ENCODE measurements around the gene ALOX5AP. TPM values are rescaled to one million over a fixed set of nuclear protein-coding genes. Genes with fewer than 3 reads are reported as not detected.

ALOX5AP gene
- total and polyA plus RNA-seq, 7 donors, result 2.5 to 12.2 (median 5.2) TPM

- ATAC-seq (no peak), DNase-seq (no peak)
- no peaks in the 10 kb centered on the region for H3K4me1 ChIP-seq
- no peak for TF ChIP-seq CTCF (IDR thresholded peaks at IDR 0.05)
- no peak overlapping the region for H3K4me3 ChIP-seq
- intact Hi-C loops (cut with DNase I), result no loop called here
- WGBS, 3 donors, result 87 to 99% (median 94%) methylated on average over 2 of the region's 2 CpGs
- H3K27me3 ChIP-seq (ENCODE audit: insufficient read depth in 3 of 3, low read length in 2 of 3), result no peaks in the 10 kb centered on the region
- no peaks in the 10 kb centered on the region for H3K36me3 ChIP-seq (ENCODE audit: insufficient read depth in 1 of 2, low read depth in 1 of 2)
- H3K27ac ChIP-seq, result no peak overlapping the region
- H3K9me3 ChIP-seq, result no peaks in the 10 kb centered on the region
Observed at GRCh38 chr13:30722361-30722760, 13.0 kb upstream of the ALOX5AP start.

DNA sequence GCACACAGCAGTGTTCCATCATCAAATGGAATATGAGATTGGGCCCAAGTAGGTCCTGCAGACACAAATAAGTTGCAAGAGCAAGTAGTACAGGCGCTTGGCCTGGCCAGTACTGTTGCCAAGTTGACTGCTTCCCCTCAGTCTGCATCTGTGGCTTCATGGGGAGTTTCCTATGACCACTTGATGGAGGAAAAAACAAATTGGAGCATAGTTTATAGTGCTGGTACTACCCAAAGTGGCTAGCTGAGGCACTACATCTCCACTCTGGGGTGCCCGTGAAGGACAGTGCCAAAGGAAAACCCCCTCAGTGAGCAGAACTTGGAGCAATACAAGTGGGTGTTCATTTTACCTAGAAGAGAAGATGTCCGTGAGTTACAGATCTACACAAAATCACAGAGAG, 10.6 kb upstream of the ALOX5AP start:
- no peaks in the 10 kb centered on the region for H3K9me3 ChIP-seq
- H3K4me3 ChIP-seq, result no peak overlapping the region
- no peak for TF ChIP-seq CTCF (IDR thresholded peaks at IDR 0.05)
- H3K36me3 ChIP-seq (ENCODE audit: insufficient read depth in 1 of 2, low read depth in 1 of 2), result no peaks in the 10 kb centered on the region
- no peak overlapping the region for H3K27ac ChIP-seq
- no peaks in the 10 kb centered on the region for H3K27me3 ChIP-seq (ENCODE audit: insufficient read depth in 3 of 3, low read length in 2 of 3)
- DNase-seq, result no peak
- intact Hi-C loops (cut with DNase I), result loop anchor here in 1 of 2 donors (5.0 kb wide), 1 partner anchor 47 kb away; no protein-coding TSS in a partner anchor
- ATAC-seq, result no peak
- peaks cover 10% of the 10 kb centered on the region for H3K4me1 ChIP-seq
- WGBS, 3 donors, result 92 to 96% (median 94%) methylated on average over 3 of the region's 3 CpGs

DNA sequence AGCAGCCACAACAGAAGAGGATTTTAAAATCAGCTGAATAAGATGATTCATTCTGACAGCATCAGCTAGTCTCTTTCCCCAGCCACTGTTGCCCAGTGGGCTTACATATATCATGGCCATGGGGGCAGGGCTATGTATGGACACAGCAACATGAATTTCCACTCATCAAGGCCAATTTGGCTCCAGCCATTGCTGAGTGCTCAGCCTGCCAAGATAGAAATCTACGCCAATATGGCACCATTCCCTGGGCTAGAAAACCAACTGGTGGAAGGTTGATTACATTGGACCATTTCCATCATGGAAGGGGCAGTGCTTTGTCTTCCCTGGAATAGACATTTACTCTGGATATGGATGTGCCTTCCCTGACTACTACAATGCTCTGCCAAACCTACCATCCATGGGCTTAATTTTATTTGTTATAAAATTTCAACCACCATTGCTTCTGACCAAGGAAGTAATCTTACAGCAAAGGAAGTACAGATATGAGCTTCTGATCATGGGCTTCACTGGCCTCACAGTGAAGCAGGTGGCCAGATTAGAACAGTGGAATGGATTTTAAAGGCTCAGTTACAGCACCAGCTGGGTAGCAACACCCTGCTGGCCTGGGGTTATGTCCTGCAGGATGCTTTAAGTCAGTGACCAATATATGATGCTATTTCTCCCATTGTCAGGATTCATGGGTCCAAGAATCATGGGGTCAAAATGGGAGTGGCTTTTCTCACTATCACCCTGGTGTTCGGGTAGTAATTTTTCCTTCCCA, 9.8 kb upstream of the ALOX5AP start:
- ATAC-seq (peak in 3 of 4 donors; percentile 40 to 52 (median 48)), DNase-seq (no peak)
- Histone ChIP-seq H3K4me1 (peaks cover 13% of the 10 kb centered on the region), H3K27me3 (ENCODE audit: insufficient read depth in 3 of 3, low read length in 2 of 3) (no peaks in the 10 kb centered on the region), H3K4me3 (no peak overlapping the region), H3K9me3 (no peaks in the 10 kb centered on the region), H3K36me3 (ENCODE audit: insufficient read depth in 1 of 2, low read depth in 1 of 2) (no peaks in the 10 kb centered on the region), H3K27ac (no peak overlapping the region)
- intact Hi-C loops (cut with DNase I), result loop anchor here in 1 of 2 donors (5.0 kb wide), 1 partner anchor 48 kb away; no protein-coding TSS in a partner anchor
- 47 to 64% (median 62%) methylated on average over 2 of the region's 2 CpGs for WGBS, 3 donors
- TF ChIP-seq CTCF (IDR thresholded peaks at IDR 0.05), result no peak

DNA sequence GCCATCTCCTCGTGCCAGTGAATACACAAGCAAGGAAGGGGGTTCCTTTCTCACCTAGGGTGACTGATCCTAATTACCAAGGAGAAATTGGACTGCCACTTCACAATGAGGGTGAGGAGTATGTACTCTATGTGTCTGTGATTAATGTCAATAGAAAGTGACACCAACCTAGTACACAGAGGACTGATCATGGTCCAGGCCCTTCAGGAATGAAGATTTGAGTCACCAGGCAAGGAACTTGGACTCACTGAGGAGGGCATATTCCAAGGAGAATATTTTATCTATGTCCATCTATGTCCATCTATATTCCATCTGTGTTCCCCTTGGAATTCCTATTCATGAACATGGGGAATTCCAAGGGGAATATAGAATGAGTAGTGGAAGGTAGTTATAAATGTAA, 9.2 kb upstream of the ALOX5AP start:
- DNase-seq (no peak), ATAC-seq (peak; percentile 62 to 88 (median 79))
- Histone ChIP-seq H3K4me1 (peaks cover 13% of the 10 kb centered on the region), H3K27me3 (ENCODE audit: insufficient read depth in 3 of 3, low read length in 2 of 3) (no peaks in the 10 kb centered on the region), H3K4me3 (no peak overlapping the region), H3K27ac (no peak overlapping the region), H3K9me3 (no peaks in the 10 kb centered on the region), H3K36me3 (ENCODE audit: insufficient read depth in 1 of 2, low read depth in 1 of 2) (no peaks in the 10 kb centered on the region)
- WGBS, 3 donors, result 52 to 78% (median 70%) methylated on average over 1 of the region's 1 CpG
- intact Hi-C loops (cut with DNase I), result loop anchor here in 1 of 2 donors (5.0 kb wide), 1 partner anchor 49 kb away; no protein-coding TSS in a partner anchor
- no peak for TF ChIP-seq CTCF (IDR thresholded peaks at IDR 0.05)

Measured in psoas muscle (tissue), 8 donors.